Measurements from ENCODE around the gene TMOD1.

Gene TMOD1

DNA sequence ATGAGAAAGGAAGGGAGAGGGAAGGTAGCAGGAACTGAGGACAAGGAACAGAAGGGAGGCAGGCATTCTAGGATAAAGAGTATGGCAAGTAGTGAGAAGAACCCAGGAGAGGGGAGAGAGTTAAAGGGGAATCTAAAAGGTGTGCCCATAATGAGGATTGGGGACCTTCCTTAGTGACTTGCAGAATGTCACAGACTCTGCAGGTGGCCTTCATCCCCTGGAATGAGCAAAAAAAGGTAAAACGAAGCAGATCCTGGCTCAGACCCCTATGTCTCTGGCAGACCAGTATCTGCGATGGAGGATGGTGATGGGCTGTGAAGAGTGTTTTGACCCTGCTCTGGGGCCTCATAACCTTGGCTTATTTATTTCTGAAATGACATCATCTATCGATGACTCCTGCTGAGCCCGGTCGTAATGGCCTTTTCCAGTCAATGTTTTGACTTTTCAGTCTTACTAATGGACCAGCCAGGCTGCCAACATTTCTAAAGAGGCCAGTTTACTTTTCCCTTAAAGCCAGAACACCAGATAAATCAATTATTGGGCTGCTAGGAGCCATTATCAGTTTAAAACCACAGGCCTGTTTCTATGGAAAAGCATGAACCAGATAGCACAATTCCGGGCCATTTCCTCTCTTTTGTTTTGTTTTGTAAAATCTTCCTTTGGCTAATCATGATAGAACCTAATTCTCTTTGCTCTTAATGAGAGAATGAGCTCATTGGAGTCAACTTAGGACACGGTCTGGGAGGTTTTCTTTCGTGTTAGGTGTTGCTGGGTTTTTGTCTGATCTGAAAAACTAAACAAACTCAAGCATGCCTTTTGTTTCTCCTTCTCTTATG is 3.1 kb downstream of the TMOD1 start:
- ATAC-seq: peak; percentile 15; the same call in 1 of the 3 replicates
- TF ChIP-seq BACH2 (CRISPR knock-in tag; IDR thresholded peaks at IDR 0.05; ENCODE audit: borderline replicate concordance) (no peak), ZC3H10 (CRISPR knock-in tag; IDR thresholded peaks at IDR 0.05) (no peak), ARNTL (CRISPR knock-in tag; IDR thresholded peaks at IDR 0.05; ENCODE audit: borderline replicate concordance, low read depth) (no peak), TSHZ2 (CRISPR knock-in tag; IDR thresholded peaks at IDR 0.05) (peak; percentile 91; the same call in 1 of the 2 replicates), OSR1 (CRISPR knock-in tag; IDR thresholded peaks at IDR 0.05) (no peak), ZNF565 (CRISPR knock-in tag; conservative IDR thresholded peaks at IDR 0.05; ENCODE audit: low read depth) (no peak), ZNF8 (CRISPR knock-in tag; IDR thresholded peaks at IDR 0.05) (no peak; the same call in 1 of the 2 replicates), TCF4 (CRISPR knock-in tag; IDR thresholded peaks at IDR 0.05; ENCODE audit: borderline replicate concordance) (peak; percentile 99), RARB (CRISPR knock-in tag; IDR thresholded peaks at IDR 0.05) (no peak), TOX (CRISPR knock-in tag; IDR thresholded peaks at IDR 0.05; ENCODE audit: borderline replicate concordance) (no peak), CREB5 (CRISPR knock-in tag; IDR thresholded peaks at IDR 0.05; ENCODE audit: low read depth) (peak; percentile 85), ZNF70 (CRISPR knock-in tag; IDR thresholded peaks at IDR 0.05) (no peak), ZFP30 (CRISPR knock-in tag; IDR thresholded peaks at IDR 0.05) (no peak; the same call in 1 of the 2 replicates), ISL1 (CRISPR knock-in tag; IDR thresholded peaks at IDR 0.05) (peak; percentile 97), ZFP3 (CRISPR knock-in tag; IDR thresholded peaks at IDR 0.05) (peak; percentile 70; the same call in 1 of the 2 replicates), ESRRG (CRISPR knock-in tag; IDR thresholded peaks at IDR 0.05) (peak; percentile 83), PPARA (CRISPR knock-in tag; IDR thresholded peaks at IDR 0.05; ENCODE audit: borderline replicate concordance) (no peak), GLIS3 (CRISPR knock-in tag; IDR thresholded peaks at IDR 0.05) (peak; percentile 81; the same call in 1 of the 2 replicates), CSDC2 (CRISPR knock-in tag; IDR thresholded peaks at IDR 0.05) (peak; percentile 15; the same call in 1 of the 2 replicates), SNAI2 (CRISPR knock-in tag; IDR thresholded peaks at IDR 0.05) (no peak), PATZ1 (CRISPR knock-in tag; IDR thresholded peaks at IDR 0.05; ENCODE audit: borderline replicate concordance) (no peak)
- TF ChIP-seq, protein P1, sequence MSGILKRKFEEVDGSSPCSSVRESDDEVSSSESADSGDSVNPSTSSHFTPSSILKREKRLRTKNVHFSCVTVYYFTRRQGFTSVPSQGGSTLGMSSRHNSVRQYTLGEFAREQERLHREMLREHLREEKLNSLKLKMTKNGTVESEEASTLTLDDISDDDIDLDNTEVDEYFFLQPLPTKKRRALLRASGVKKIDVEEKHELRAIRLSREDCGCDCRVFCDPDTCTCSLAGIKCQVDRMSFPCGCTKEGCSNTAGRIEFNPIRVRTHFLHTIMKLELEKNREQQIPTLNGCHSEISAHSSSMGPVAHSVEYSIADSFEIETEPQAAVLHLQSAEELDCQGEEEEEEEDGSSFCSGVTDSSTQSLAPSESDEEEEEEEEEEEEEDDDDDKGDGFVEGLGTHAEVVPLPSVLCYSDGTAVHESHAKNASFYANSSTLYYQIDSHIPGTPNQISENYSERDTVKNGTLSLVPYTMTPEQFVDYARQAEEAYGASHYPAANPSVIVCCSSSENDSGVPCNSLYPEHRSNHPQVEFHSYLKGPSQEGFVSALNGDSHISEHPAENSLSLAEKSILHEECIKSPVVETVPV (CRISPR knock-in tag; IDR thresholded peaks at IDR 0.05): peak; percentile 87; the same call in 1 of the 2 replicates
- TF ChIP-seq, protein P2, sequence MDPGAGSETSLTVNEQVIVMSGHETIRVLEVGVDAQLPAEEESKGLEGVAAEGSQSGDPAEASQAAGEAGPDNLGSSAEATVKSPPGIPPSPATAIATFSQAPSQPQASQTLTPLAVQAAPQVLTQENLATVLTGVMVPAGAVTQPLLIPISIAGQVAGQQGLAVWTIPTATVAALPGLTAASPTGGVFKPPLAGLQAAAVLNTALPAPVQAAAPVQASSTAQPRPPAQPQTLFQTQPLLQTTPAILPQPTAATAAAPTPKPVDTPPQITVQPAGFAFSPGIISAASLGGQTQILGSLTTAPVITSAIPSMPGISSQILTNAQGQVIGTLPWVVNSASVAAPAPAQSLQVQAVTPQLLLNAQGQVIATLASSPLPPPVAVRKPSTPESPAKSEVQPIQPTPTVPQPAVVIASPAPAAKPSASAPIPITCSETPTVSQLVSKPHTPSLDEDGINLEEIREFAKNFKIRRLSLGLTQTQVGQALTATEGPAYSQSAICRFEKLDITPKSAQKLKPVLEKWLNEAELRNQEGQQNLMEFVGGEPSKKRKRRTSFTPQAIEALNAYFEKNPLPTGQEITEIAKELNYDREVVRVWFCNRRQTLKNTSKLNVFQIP (CRISPR knock-in tag; IDR thresholded peaks at IDR 0.05; ENCODE audit: borderline replicate concordance, low read depth): no peak

DNA sequence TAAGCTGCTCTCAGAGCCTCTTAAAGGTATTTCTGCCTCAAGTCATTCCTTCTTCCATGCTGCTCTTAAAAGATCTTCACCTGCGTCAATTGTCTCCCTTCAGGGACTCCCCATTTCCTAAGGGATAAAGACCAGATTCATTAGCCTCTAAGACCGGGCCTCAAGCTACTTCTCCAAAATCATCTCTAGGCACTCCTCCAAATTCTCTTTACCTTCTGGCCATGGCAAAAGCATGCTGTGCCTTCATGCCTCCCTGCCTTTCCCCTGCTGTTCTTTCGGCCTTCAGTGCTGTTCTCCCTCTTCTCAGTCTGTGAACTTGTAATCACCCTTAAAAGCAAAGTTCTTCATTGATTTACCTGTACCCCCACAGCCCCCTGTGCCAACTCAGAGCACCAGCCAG is 4.4 kb downstream of the TMOD1 start:
- TF ChIP-seq TCF4 (CRISPR knock-in tag; IDR thresholded peaks at IDR 0.05; ENCODE audit: borderline replicate concordance) (no peak), ZNF70 (CRISPR knock-in tag; IDR thresholded peaks at IDR 0.05) (no peak), ZNF565 (CRISPR knock-in tag; conservative IDR thresholded peaks at IDR 0.05; ENCODE audit: low read depth) (no peak), BACH2 (CRISPR knock-in tag; IDR thresholded peaks at IDR 0.05; ENCODE audit: borderline replicate concordance) (no peak)
- no peak for ATAC-seq

Measured in SK-N-SH treated with all-trans-retinoic acid at 6 μM for 48 hours (cell line).